ENCODE data around the gene SMARCA4.

Gene SMARCA4

GRCh38 chr19:10960314-10961072, at the start of gene SMARCA4:
Gene SMARCA4, plus strand, starts transcription at chr19:10961030. Its CDS starts 23,122 bp downstream, at chr19:10984152.
- peak; percentile 96 for DNase-seq

- DNase-seq = no peak
Measured at GRCh38 chr19:10911579-10912363, 49.1 kb upstream of the SMARCA4 start.

GRCh38 chr19:10912619-10913018, 48.2 kb upstream of the SMARCA4 start:
- DNase-seq = no peak

GRCh38 chr19:10913716-10914340, 47.0 kb upstream of the SMARCA4 start:
- DNase-seq = no peak

GRCh38 chr19:10915130-10916091, 45.4 kb upstream of the SMARCA4 start:
- DNase-seq = no peak

GRCh38 chr19:10916602-10917001, 44.2 kb upstream of the SMARCA4 start:
- DNase-seq = no peak

- DNase-seq = no peak
Measured at GRCh38 chr19:10918359-10918758, 42.5 kb upstream of the SMARCA4 start.

- DNase-seq = no peak
Measured at GRCh38 chr19:10919352-10920287, 41.2 kb upstream of the SMARCA4 start.

- DNase-seq = no peak
Measured at GRCh38 chr19:10920288-10920655, 40.6 kb upstream of the SMARCA4 start.

- no peak for DNase-seq
Measured at GRCh38 chr19:10920781-10921180, 40.0 kb upstream of the SMARCA4 start.

- no peak for DNase-seq
Measured at GRCh38 chr19:10921199-10921909, 39.5 kb upstream of the SMARCA4 start.

- no peak for DNase-seq
Measured at GRCh38 chr19:10921910-10922637, 38.8 kb upstream of the SMARCA4 start.

- no peak for DNase-seq
Measured at GRCh38 chr19:10922638-10923014, 38.2 kb upstream of the SMARCA4 start.

- DNase-seq = no peak
Measured at GRCh38 chr19:10923260-10924112, 37.3 kb upstream of the SMARCA4 start.

- no peak for DNase-seq
Measured at GRCh38 chr19:10924597-10924996, 36.2 kb upstream of the SMARCA4 start.

GRCh38 chr19:10927730-10928562, 32.9 kb upstream of the SMARCA4 start:
- peak; percentile 9 for DNase-seq

GRCh38 chr19:10928563-10929401, 32.0 kb upstream of the SMARCA4 start, which contains the start of the genes TIMM29 and YIPF2:
Gene TIMM29, plus strand, starts transcription at chr19:10928811. Its CDS starts 12 bp downstream, at chr19:10928823.
Gene YIPF2, minus strand, starts transcription at chr19:10928639. Its CDS starts 229 bp downstream, at chr19:10928410.
- peak; percentile 90 for DNase-seq

Measured in activated T-cell treated with anti-CD3 and anti-CD28 coated beads for 4 hours (primary cell).